ENCODE results near the gene C1QTNF9.
"Not testable (repeated sequence)": the region's sequence is repeated elsewhere in the genome, so short reads cannot be mapped to it uniquely, and the experiment has no call there.

C1QTNF9 gene

GRCh38 chr13:24282256-24282655 is 27.1 kb upstream of the C1QTNF9 start:
- no peak for DNase-seq

- DNase-seq, result no peak
Observed at GRCh38 chr13:24284889-24285565, 24.4 kb upstream of the C1QTNF9 start.

- DNase-seq, result no peak
Observed at GRCh38 chr13:24286624-24287023, 22.8 kb upstream of the C1QTNF9 start.

- no peak for DNase-seq
Observed at GRCh38 chr13:24287748-24288287, 21.6 kb upstream of the C1QTNF9 start.

- no peak for DNase-seq
Observed at GRCh38 chr13:24288870-24289269, 20.5 kb upstream of the C1QTNF9 start.

- no peak for DNase-seq
Observed at GRCh38 chr13:24290280-24290932, 19.0 kb upstream of the C1QTNF9 start.

- DNase-seq, result no peak
Observed at GRCh38 chr13:24292481-24292880, 16.9 kb upstream of the C1QTNF9 start.

GRCh38 chr13:24293746-24294145 is 15.6 kb upstream of the C1QTNF9 start:
- DNase-seq, result no peak

GRCh38 chr13:24299488-24300114 is 9.8 kb upstream of the C1QTNF9 start:
- DNase-seq, result no peak

- no peak for DNase-seq
Observed at GRCh38 chr13:24301434-24301833, 7.9 kb upstream of the C1QTNF9 start.

GRCh38 chr13:24301911-24302310 is 7.5 kb upstream of the C1QTNF9 start:
- DNase-seq, result no peak

GRCh38 chr13:24304620-24305019 is 4.8 kb upstream of the C1QTNF9 start:
- DNase-seq, result no peak

- DNase-seq, result peak; percentile 51
Observed at GRCh38 chr13:24306632-24307031, 2.7 kb upstream of the C1QTNF9 start.

- no peak for DNase-seq
Observed at GRCh38 chr13:24307211-24308067, 1.9 kb upstream of the C1QTNF9 start.

GRCh38 chr13:24308068-24308445 is 1.3 kb upstream of the C1QTNF9 start:
- DNase-seq, result no peak

GRCh38 chr13:24308488-24309020 is 826 bp upstream of the C1QTNF9 start:
- DNase-seq, result no peak

- peak; percentile 6 for DNase-seq
Observed at GRCh38 chr13:24313439-24313838, 4.1 kb downstream of the C1QTNF9 start.

GRCh38 chr13:24317835-24318234 is 8.5 kb downstream of the C1QTNF9 start:
- not testable (repeated sequence) for DNase-seq

- not testable (repeated sequence) for DNase-seq
Observed at GRCh38 chr13:24318878-24319277, 9.5 kb downstream of the C1QTNF9 start.

- DNase-seq, result not testable (repeated sequence)
Observed at GRCh38 chr13:24319641-24320040, 10.3 kb downstream of the C1QTNF9 start.

- not testable (repeated sequence) for DNase-seq
Observed at GRCh38 chr13:24321416-24321815, 12.0 kb downstream of the C1QTNF9 start.

- not testable (repeated sequence) for DNase-seq
Observed at GRCh38 chr13:24322470-24322869, 13.1 kb downstream of the C1QTNF9 start.

Measured in HCEC 1CT (cell line).